OCI-LY7 (cell line): ENCODE results near the gene NDC1.

Source experiments
- CTCF ChIP-seq: fragments of 200-600 bp; sonication (generic); conservative IDR thresholded peaks from 2 replicates; pipeline ENCODE4 v1.5.1; 2014; ENCODE audit warnings: mild to moderate bottlenecking, antibody characterized with exemption, low read length, moderate library complexity, mixed read lengths
- EZH2phosphoT487 ChIP-seq: fragments of 200-600 bp; sonication (generic); IDR thresholded peaks from 2 replicates; pipeline ENCODE4 v1.6.1; 2018; ENCODE audit warnings: low read depth, borderline replicate concordance, mild to moderate bottlenecking, mixed run types, antibody characterized with exemption, low read length, moderate library complexity, mixed read lengths

GRCh38 chr1:53730224-53730865 is 107.8 kb downstream of the NDC1 start:
- no peak for TF ChIP-seq CTCF
- no peak for TF ChIP-seq EZH2phosphoT487
